ENCODE results near the gene FSTL5.

DNA sequence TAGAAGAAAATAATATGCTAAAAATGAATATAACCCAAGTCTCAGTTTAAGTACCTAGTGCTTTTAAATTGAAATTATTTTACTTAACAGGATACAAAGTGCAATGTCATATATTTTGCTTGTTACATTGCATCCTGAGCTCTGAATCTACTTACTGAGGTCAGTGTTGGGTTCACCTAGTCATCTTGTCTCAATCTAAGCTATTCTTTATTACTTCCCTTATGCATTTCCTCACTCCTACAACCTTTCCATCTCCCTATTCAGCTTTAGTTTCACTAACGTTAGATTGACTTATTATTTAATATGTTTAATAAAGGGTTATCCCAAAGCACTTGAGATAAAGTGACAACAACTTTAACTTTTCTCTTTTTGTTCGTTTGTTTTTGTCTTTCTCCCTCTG is 483.7 kb downstream of the FSTL5 start:
- TF ChIP-seq FOXK1 (CRISPR knock-in tag; IDR thresholded peaks at IDR 0.05) (no peak), SP1 (CRISPR knock-in tag; conservative IDR thresholded peaks at IDR 0.05) (no peak)
